ENCODE results near the gene CCDC6.

CCDC6 gene

DNA sequence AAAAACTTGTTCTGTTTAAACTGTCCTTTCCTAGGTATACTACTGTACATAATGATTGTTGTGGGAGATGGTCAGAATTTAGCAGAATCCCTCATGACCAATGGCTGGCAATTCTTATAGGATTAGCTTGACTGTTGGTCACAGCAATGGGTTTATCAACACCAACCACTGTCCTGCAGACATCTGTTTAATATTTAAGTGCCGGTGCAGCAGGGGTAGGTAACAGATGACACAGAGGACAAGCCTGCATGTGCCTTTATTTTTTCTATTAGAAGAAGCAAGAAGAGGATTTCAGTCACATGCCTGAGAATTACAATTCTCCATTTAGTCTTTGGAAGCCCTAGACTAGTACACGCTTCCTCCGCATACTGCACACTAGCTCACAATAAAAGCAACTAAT is 48.4 kb downstream of the CCDC6 start:
- no peak overlapping the region for H3K4me3 ChIP-seq (ENCODE audit: low read depth, low read length)
- DNase-seq (ENCODE audit: low read depth), result no peak
- TF ChIP-seq, protein P1, sequence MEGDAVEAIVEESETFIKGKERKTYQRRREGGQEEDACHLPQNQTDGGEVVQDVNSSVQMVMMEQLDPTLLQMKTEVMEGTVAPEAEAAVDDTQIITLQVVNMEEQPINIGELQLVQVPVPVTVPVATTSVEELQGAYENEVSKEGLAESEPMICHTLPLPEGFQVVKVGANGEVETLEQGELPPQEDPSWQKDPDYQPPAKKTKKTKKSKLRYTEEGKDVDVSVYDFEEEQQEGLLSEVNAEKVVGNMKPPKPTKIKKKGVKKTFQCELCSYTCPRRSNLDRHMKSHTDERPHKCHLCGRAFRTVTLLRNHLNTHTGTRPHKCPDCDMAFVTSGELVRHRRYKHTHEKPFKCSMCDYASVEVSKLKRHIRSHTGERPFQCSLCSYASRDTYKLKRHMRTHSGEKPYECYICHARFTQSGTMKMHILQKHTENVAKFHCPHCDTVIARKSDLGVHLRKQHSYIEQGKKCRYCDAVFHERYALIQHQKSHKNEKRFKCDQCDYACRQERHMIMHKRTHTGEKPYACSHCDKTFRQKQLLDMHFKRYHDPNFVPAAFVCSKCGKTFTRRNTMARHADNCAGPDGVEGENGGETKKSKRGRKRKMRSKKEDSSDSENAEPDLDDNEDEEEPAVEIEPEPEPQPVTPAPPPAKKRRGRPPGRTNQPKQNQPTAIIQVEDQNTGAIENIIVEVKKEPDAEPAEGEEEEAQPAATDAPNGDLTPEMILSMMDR (IDR thresholded peaks at IDR 0.05; ENCODE audit: control insufficient read depth, extremely low read depth, insufficient read depth), result no peak

DNA sequence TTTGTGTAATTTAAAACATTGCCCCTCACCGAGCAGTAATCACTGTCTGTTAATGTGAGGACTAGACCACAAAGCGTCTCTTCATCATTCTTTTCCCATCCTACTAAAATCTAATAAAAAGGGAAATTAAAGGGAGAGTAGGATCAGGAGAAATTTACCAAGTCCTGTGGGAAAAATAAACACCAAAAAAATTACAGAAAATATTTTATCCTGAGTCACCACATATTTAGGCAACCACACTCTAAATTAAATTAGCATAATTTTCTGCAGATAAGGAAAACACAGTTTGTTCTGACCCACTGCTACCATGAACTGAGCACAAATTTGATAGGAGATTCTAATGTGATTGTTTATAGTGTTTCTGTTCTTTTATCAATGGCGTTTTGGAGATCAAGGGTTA is 49.3 kb downstream of the CCDC6 start:
- TF ChIP-seq, protein P1 (IDR thresholded peaks at IDR 0.05; ENCODE audit: control insufficient read depth, extremely low read depth, insufficient read depth), result no peak
- no peak overlapping the region for H3K4me3 ChIP-seq (ENCODE audit: low read depth, low read length)
- DNase-seq (ENCODE audit: low read depth), result no peak

DNA sequence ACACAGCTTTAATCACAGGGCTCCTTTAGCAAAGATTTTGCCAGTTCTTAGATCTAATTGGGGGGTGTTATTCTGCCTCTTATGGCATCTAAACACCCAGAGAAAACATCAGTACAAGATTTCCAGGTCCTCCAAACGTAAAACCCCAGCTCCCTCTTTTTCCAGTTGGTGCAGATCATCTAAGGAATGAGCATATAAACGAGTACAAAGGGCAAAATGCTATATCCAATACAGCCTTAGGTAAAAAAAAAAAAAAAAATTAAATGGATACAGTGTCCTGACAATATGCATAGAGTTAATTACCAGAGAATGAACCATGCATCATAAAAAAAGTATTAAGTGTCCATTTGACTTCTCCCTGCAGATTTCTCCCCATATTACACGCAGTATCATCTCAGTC is 50.3 kb downstream of the CCDC6 start:
- no peak for DNase-seq (ENCODE audit: low read depth)
- H3K4me3 ChIP-seq (ENCODE audit: low read depth, low read length), result no peak overlapping the region
- TF ChIP-seq, protein P1 (IDR thresholded peaks at IDR 0.05; ENCODE audit: control insufficient read depth, extremely low read depth, insufficient read depth), result no peak

DNA sequence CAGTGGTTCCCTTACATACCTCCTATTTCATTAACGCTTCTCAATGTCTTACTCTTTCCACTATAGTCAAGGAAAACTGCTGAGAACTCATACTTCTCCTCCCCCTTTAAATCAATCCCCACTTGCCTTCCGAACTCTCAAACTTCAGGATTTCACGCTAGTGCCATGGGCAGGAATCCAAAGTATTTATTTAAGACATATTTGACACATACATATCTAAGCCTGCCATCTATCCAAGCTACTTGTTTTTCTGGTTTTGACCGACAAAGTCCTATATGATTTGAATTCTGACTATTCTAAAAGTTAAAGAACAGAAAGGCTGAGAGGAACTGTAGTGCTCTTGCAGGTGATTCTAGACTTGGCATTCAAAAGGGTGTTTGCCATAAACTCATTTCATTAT is 51.8 kb downstream of the CCDC6 start:
- TF ChIP-seq, protein P1 (IDR thresholded peaks at IDR 0.05; ENCODE audit: control insufficient read depth, extremely low read depth, insufficient read depth), result no peak

DNA sequence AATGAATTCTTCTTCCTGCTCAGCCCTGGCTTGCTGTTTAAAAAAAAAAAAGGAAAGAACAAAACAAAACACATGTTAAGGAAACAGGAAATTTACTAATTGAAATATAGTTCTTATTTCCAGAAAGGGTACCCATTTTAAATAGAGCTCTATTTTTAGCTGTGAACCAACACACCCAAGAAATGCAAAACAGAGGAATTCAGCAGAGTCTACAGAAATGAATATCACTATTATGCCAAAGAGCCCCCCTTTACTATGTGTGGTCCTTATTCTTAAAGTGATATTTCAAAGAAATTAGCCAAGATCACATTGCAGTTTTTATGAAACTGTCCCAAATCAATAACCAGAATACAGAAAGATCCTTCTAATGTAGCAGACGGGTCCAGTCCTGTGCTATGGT is 53.7 kb downstream of the CCDC6 start:
- TF ChIP-seq, protein P1 (IDR thresholded peaks at IDR 0.05; ENCODE audit: control insufficient read depth, extremely low read depth, insufficient read depth), result no peak
- no peak overlapping the region for H3K4me3 ChIP-seq (ENCODE audit: low read depth, low read length)
- DNase-seq (ENCODE audit: low read depth), result no peak

More for the DNA sequence above, 51.8 kb downstream of the CCDC6 start:
- no peak overlapping the region for H3K4me3 ChIP-seq (ENCODE audit: low read depth, low read length)
- DNase-seq (ENCODE audit: low read depth), result peak; percentile 63

- no peak for DNase-seq (ENCODE audit: low read depth)
- no peak overlapping the region for H3K4me3 ChIP-seq (ENCODE audit: low read depth, low read length)
- TF ChIP-seq, protein P1 (IDR thresholded peaks at IDR 0.05; ENCODE audit: control insufficient read depth, extremely low read depth, insufficient read depth), result no peak
Observed at GRCh38 chr10:59851864-59852263, 54.5 kb downstream of the CCDC6 start.

DNA sequence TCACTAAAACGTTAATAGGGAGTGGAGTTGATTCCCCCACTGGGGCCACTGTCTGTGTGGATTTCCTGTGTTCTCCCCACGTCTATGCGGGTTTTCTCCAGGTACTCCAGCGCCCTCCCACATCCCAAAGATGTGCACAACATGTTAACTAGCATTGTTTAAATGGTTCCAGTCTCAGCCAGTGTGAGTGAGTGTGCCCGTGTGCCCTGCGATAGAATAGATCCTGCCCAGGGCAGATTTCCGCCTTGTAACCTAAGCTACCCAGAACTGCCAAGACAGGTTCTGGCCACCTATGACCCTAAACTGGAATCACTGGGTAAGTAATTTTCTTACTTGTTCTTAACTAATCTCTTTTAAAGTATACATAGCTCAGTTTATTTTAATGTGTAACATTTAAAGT is 58.5 kb downstream of the CCDC6 start:
- TF ChIP-seq, protein P1 (IDR thresholded peaks at IDR 0.05; ENCODE audit: control insufficient read depth, extremely low read depth, insufficient read depth), result no peak
- DNase-seq (ENCODE audit: low read depth), result peak; percentile 28
- no peak overlapping the region for H3K4me3 ChIP-seq (ENCODE audit: low read depth, low read length)

Measured in LNCaP clone FGC (cell line).